Measurements from ENCODE around the gene DDX18.
A peak's percentile ranks its signal among the peaks of the same experiment; 100 is the strongest.
"Not testable (repeated sequence)": the region's sequence is repeated elsewhere in the genome, so short reads cannot be mapped to it uniquely, and the experiment has no call there.

DDX18 gene

GRCh38 chr2:117814417-117815264, at the start of gene DDX18:
Gene DDX18 (plus strand): TSS chr2:117814691. CDS start chr2:117814778, 87 bp downstream.
- peak; percentile 98 for DNase-seq (ENCODE audit: low spot score)

GRCh38 chr2:117770730-117771129, 43.8 kb upstream of the DDX18 start:
- no peak for DNase-seq (ENCODE audit: low spot score)

DNA sequence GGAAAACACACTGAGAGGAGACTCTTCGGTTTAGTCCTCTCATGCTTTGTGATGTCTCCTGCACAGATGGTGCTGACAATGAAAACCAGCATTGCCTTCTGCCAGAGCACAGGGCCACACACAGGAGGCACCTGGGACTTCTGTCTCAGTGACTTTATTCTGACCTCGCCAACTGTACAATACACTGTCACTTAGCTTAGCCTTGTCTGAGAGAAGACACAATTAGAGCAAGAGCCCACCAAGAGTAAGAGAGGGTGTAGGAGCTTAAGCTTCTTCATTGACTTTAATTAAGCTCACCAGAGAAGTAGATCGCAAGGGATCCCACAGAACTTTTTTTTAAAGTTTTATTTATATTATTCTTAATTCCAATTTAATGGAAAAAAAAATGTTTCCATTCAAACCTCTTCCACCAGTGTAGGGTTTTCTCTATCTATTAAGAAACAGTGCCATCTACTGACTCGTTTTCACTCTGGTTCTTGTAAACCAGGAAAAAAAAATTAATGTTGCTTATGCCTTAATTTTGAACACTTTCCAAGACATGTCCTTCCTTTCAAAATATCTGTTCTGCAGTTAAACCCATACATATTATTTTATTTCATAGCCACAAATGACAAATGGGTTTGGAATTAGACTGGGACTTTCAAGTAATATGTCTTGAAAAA, 42.4 kb upstream of the DDX18 start:
- DNase-seq (ENCODE audit: low spot score): peak; percentile 47

DNA sequence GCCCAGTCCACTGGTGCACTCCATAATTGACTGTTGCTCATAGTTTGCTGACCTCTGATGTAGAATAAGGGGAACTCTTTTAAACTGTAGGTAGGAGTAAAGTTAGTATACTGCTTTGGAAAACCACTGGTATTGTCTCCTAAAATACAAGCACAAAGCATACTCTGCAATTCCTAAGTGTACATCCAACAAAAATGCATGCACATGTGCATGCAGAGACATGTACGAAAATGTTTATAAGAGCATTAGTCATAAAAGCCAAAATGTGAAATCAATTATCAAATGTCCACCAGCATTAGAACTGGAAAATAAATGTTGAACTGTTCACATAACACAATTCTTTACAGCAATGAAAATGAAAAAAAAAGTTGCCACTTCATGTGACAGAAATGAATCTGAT, 39.8 kb upstream of the DDX18 start:
- DNase-seq (ENCODE audit: low spot score): no peak

- no peak for DNase-seq (ENCODE audit: low spot score)
Observed at GRCh38 chr2:117775703-117776219, 38.7 kb upstream of the DDX18 start.

DNA sequence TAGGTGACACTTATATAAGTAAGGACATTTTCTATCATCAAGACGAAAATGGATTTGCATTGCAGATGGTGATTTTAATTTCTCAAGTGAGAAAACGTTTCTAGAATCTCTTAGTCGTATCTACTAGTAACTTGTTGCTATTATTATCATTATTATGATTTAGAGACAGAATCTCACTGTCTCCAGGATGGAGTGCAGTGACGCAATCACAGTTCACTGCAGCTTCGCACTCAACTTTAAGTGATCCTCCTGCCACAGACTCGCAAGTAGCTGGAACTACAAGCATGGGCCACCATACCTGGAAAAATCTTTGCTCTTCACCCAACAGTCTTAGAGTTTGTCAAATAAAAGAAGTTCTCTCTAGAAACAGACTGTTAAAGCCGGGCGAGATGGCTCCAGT, 37.6 kb upstream of the DDX18 start:
- DNase-seq (ENCODE audit: low spot score): no peak

DNA sequence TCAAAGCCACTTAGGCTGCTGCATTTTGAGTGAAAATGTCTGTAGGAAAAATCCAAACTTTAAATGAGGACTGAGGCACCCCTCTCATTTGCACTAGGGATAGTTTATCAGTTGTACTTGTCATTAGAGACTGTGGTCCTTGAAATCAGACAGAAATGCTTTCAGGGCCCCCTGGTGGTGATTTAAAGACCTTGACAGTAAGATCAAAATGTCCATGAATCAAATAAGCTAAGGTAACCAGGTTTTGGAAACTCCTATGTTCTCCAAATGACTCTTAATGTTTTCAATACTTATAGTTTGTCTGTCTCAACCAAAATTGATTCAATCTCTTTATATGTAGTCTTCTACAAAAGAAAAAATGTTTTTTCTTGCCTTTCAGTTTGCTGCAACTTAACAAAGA, 28.8 kb upstream of the DDX18 start:
- DNase-seq (ENCODE audit: low spot score): peak; percentile 59

- DNase-seq (ENCODE audit: low spot score): peak; percentile 82
Observed at GRCh38 chr2:117786520-117786919, 28.0 kb upstream of the DDX18 start.

GRCh38 chr2:117789505-117789904, 25.0 kb upstream of the DDX18 start:
- no peak for DNase-seq (ENCODE audit: low spot score)

GRCh38 chr2:117794668-117795067, 19.8 kb upstream of the DDX18 start:
- DNase-seq (ENCODE audit: low spot score): no peak

DNA sequence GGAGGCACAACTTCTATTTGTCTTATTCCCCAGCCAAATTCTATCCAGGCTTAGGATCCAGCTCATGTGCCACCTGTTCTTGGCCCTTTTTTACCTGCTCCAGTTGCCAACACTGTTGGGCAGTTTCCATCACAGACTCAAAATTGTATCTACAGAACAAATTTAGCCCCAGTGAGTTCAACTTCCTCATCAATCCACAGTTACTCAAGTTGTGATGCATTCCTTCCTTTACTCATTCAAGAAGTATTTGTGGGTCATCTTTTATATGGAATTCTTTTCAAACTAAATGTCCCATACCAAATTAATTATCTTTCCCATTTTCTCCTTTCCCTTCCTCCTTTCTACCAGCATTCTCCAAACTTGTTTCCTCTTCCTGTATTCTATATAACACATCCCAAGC, 12.7 kb upstream of the DDX18 start:
- peak; percentile 65 for DNase-seq (ENCODE audit: low spot score)

- DNase-seq (ENCODE audit: low spot score): not testable (repeated sequence)
Observed at GRCh38 chr2:117803644-117804325, 10.7 kb upstream of the DDX18 start.

GRCh38 chr2:117812443-117812842, 2.0 kb upstream of the DDX18 start:
- DNase-seq (ENCODE audit: low spot score): no peak

DNA sequence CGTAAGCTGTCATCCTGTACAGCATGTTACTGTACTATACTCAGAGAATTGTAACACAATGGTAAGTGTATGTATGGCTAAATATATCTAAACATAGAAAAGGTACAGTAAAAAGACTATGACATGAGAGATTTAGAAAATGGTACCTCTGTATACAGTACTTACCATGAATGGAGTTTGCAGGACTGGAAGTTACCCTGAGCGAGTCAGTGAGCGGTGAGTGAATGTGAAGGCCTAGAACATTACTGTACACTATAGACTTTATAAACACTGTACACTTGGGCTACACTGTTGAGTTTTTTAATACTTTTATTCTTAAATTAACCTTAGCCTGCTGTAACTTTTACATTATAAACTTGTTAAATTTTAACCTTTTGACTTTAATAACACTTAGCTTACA, 1.5 kb downstream of the DDX18 start:
- no peak for DNase-seq (ENCODE audit: low spot score)

DNA sequence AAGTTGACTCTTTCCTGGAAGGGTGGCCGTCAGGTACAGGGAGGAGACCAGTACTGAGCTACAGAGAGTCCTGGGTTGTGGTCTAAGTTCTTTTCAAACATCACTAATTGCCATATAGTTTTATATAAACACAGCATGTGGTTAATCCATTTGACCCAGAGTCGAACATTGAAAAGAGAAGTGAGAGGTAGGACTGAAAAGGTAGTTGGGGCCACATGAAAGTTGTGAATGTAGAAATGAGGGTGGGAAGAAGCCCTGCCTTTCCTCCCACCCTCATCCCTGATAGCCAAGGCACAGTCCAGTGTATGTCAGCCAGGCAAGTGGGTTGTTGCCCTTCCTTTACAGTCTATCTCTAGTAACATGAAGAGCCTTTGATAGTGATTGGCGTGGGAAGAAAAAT, 4.4 kb downstream of the DDX18 start:
- DNase-seq (ENCODE audit: low spot score): no peak

GRCh38 chr2:117820444-117820843, 6.0 kb downstream of the DDX18 start:
- no peak for DNase-seq (ENCODE audit: low spot score)

- DNase-seq (ENCODE audit: low spot score): peak; percentile 73
Observed at GRCh38 chr2:117825437-117825836, 10.9 kb downstream of the DDX18 start.

GRCh38 chr2:117827464-117827863, 13.0 kb downstream of the DDX18 start:
- not testable (repeated sequence) for DNase-seq (ENCODE audit: low spot score)

- no peak for DNase-seq (ENCODE audit: low spot score)
Observed at GRCh38 chr2:117828870-117829269, 14.4 kb downstream of the DDX18 start.

- no peak for DNase-seq (ENCODE audit: low spot score)
Observed at GRCh38 chr2:117832332-117832731, 17.8 kb downstream of the DDX18 start.

- peak; percentile 33 for DNase-seq (ENCODE audit: low spot score)
Observed at GRCh38 chr2:117832905-117833613, 18.6 kb downstream of the DDX18 start.

DNA sequence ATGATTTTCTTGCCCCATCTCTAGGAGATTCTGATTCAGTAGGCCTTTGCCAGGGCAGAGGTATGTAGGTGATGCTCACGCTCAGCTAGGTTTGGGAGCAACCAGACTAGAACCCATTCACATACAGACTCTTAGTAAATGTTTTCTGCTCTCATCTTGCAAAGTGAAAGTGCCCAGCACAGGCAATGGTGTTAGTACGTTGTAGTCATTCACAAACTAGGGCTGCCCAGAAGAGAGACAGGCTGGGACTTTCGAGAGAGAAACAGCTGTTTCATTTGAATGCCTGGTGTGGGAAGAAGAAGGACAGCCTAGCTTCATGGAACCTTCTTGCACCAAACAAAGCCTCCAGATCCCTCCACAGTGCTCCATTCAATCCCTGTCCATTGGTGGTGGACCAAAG, 19.4 kb downstream of the DDX18 start:
- DNase-seq (ENCODE audit: low spot score): no peak

All from kidney tubule cell (primary cell).